22Rv1 (cell line): Measurements from ENCODE around the gene VEGFA.

ENCODE experiments used
- ZFX ChIP-seq: fragments of 450-650 bp; IDR thresholded peaks from 2 replicates; pipeline ENCODE4 v1.6.1; 2017; ENCODE audit warnings: antibody characterized with exemption, borderline replicate concordance
- TF ChIP-seq, protein P1 (sequence below): fragments of 450-650 bp; IDR thresholded peaks from 2 replicates; pipeline ENCODE4 v1.5.1; 2017; ENCODE audit warnings: mild to moderate bottlenecking

DNA sequence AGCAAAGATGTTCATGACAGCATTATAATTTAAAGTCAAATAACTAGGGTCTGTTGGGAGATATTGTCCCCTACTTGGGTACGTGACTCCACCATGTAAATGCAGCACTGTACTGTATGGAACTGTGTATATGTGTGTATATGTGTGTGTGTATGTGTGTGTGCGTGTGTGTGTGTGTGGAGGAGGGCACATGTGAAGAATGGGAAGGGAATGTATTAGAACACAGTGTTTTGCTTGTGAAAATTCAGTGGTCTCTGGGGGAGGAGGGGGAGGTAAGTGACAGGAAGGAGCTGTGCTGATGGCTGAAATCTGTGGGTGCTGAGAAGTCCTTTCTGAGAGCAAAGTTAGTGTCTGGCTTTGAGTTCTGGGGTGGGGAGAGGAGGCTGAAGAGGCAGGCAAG, 23.9 kb upstream of the VEGFA start:
- TF ChIP-seq, protein P1, sequence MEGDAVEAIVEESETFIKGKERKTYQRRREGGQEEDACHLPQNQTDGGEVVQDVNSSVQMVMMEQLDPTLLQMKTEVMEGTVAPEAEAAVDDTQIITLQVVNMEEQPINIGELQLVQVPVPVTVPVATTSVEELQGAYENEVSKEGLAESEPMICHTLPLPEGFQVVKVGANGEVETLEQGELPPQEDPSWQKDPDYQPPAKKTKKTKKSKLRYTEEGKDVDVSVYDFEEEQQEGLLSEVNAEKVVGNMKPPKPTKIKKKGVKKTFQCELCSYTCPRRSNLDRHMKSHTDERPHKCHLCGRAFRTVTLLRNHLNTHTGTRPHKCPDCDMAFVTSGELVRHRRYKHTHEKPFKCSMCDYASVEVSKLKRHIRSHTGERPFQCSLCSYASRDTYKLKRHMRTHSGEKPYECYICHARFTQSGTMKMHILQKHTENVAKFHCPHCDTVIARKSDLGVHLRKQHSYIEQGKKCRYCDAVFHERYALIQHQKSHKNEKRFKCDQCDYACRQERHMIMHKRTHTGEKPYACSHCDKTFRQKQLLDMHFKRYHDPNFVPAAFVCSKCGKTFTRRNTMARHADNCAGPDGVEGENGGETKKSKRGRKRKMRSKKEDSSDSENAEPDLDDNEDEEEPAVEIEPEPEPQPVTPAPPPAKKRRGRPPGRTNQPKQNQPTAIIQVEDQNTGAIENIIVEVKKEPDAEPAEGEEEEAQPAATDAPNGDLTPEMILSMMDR: no peak
- TF ChIP-seq ZFX: no peak
